Measurements from ENCODE around the gene VSIG10.
"Not testable (repeated sequence)": the region's sequence is repeated elsewhere in the genome, so short reads cannot be mapped to it uniquely, and the experiment has no call there.

The VSIG10 gene

DNA sequence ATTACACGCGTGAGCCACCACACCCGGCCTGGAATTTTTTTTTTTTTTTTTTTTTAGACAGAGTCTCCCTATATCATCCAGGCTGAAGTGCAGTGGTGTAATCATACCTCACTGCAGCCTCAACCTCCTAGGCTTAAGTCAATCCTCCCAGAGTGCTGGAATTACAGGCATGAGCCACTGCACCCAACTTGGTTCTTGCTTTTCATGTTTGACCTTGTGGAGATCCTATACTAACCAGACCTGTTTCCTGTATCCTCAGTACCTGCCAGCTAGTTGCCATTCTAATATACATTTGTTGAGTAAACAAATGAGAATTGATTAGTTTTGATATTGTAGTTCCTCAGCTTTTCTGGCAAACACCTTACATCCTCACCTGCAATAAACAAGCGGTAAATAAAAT, 3.2 kb upstream of the VSIG10 start:
- no peak for DNase-seq

DNA sequence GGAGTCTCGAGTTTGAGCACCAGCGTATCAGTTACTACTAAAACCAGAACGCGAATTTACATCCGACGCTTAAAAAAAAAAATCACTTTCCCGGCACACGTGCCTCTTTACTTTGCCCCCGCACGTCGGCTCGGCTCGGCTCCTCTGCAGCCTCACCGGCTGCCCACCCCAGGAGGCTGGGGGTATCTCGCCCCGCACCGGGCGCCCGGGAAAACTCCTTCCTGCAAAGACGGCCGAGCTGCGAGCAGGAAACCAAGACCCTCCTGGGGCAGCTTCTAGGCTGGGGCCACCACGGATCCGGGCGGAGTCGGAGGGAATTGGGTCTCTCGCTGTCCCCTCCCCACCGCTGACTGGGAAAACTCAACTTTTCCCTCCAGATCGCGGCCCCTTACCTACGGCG, 610 bp downstream of the VSIG10 start:
- no peak for DNase-seq

DNA sequence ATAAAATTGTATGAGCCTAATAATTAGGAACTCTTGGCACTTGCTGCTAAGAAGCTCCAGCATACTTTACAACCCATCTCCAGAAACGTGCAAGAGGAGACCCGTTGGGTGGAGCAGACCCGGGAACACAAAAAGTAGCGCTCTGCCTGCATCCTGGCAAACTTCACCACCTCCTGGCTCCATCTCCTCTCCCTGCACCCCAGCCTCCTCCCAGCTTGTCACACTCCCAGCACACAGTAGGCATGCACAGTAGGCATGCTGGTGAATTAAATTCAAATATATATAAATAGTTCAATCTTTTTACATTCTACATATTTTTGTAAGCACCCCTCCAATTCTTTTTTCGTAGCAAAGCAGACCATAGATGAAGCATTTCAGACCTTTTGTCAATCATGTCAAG, 1.2 kb downstream of the VSIG10 start:
- DNase-seq = no peak

DNA sequence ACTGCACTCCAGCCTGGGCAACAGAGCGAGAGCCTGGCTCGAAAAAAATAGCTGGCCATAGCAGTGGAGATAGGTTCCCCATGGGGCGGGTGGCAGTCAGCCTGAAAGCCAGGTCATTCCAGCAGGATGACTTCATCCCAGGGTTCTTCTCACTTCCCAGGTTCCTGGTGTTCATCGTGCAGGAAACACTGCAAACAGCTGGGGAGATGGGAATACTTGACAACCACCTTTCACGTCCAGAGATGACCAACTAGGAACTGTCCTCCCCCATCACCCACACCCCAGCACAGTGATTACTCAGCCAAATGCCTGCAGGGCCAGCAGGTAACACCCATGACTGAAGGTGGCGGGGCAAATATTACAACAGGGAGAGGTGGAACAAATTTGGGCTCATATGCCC, 1.7 kb downstream of the VSIG10 start:
- no peak for DNase-seq

DNA sequence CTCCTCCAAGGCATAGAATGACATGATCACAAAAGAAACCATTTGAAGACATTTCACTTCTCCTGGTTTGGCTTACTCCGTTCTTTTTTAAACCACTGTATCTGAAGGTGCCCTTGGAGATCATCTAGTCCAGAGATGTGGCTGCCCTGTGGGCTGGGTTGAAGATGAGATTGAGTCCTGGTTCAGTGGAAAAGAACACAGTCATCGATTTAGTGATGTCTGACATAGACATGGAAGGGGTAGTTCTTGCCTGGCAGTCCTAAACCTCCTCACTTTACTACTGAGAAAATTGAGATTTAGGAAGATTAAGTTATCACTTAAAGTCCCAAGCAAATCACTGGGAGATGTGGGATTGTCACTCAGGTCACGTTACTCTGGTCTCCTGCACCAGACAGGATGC, 2.8 kb downstream of the VSIG10 start:
- no peak for DNase-seq

DNA sequence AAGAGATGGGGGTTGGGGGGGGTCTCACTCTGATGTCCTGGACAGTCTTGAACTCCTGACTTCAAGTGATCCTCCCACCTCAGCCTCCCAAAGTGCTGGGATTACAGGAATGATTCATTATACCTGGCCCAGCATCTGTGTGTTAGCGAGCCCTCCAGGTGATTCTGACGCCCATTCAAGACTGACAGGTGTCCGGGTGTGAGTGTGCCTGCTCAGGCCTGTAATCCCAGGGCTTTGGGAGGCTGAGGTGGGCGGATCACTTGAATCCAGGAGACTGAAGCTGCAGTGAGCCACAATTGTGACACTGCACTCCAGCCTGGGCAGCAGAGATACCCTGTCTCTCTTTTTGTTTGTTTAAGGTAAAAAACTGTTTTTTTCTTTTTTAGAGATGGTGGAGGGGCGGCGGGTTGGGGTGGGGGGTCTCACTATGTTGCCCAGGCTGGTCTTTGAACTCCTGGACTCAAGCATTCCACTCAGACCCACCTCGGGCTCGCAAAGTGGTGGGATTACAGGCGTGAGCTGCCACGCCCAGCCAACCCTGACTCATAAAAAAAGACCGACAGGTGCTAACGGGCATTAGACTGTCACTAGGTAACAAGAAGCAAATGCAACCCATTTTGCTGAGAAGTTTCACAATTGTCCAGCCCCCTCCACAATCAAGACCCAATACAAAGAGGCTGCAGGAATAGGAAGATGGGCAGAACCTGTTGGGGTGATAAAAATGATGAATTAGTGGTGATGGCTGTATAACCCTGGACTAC, 4.7 kb downstream of the VSIG10 start:
- DNase-seq = no peak

DNA sequence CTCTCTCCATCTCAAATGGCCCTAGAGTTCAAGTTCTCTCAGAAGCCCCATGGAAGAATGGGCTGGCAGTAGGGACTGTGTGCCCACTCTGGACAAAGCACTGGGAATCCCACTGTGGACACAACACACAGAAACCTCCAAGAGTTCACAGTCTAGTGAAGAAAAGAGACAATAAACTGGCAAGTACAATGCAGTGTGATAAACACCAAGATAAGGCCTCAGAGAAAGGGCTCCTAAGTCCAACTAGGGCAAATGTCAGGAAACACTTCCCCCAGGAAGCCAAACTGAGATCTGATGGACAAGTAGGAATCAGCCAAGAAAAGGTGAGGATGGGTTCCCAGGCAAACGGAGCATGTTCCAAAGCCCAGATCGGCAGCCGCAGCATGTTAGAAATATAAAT, 5.4 kb downstream of the VSIG10 start:
- no peak for DNase-seq

DNA sequence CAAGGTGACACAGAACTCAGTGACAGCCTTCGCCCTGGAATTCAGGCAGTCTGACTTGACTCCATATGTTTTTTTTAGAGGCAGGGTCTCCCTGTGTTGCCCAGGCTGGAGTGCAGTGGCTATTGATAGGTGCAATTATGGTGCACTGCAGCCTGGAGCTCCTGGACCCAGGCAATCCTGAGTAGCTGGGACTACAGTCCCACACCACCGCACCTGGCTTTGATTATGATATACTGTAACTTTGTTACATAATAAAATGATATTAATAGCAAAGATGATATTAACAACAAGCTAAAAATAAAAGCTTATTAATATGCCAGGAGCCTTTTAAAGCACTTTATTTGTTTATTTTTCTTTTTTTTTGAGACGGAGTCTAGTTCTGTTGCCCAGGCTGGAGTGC, 9.8 kb downstream of the VSIG10 start:
- no peak for DNase-seq

DNA sequence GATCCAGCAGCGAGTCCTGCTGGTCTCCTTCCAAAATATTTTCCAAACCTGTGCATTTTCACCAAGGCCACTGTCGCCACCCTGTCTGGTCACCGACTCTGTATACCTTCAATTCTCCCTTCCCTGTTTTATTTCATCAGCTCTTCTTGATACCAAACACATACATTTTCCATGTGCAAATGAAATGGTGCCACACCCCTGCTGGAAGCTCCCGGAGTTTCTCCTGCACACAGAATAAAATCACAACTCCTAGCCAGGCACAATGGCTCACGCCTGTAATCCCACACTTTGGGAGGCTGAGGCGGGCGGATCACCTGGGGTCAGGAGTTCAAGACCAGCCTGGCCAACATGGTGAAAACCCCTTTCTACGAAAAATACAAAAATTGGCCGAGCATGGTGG, 14.0 kb downstream of the VSIG10 start:
- no peak for DNase-seq

DNA sequence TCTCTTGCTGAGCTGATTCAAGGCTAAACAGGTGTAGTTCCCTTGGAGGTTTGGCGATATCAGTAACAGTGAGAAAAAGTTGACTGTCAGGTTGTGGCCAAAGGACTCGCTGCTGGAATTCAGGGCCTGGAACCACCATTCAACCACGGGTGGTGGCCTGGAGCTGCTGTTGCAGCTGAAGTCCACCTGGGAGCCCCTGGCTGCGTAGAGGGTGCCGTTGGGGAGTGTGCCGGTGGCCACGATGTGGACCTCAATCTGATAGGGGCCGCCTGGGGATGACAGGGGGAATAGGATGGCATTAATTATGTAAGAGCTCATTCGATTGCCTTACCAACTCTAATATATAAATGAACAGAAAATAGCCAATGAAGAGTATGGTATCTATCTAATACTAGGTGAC, 21.6 kb downstream of the VSIG10 start:
- DNase-seq = no peak

DNA sequence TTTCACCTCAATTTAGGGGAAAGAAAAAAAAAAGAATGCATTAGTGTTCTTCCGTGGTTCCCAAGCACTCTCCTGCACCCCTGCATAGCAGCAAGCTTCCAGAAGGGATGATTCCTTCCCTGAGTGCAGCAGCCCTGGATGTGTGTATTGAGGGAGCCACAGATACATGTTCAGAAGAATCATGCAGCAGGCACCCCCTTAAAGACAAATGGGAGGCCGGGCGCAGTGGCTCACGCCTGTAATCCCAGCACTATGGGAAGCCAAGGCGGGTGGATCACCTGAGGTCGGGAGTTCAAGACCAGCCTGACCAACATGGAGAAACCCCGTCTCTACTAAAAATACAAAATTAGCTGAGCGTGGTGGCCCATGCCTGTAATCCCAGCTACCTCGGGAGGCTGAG, 22.3 kb downstream of the VSIG10 start:
- not testable (repeated sequence) for DNase-seq

DNA sequence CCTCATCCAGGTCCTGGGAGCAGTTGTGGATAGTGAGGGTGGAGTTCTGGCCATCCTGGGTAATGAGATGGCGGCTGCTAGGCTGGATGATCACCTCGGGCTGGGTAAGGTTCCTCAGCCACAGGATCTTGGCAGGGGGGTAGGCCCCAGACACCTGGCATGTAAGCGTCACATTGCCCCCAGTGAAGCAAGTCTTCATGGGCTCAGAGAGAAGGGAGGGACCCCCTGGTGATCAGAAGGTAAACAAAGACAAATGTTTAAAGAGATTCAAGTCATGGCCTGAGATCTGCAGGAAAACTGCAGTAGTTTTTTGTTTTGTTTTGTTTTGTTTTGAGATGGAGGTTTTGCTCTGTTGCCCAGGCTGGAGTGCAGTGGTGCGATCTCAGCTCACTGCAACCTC, 30.0 kb downstream of the VSIG10 start:
- no peak for DNase-seq

DNA sequence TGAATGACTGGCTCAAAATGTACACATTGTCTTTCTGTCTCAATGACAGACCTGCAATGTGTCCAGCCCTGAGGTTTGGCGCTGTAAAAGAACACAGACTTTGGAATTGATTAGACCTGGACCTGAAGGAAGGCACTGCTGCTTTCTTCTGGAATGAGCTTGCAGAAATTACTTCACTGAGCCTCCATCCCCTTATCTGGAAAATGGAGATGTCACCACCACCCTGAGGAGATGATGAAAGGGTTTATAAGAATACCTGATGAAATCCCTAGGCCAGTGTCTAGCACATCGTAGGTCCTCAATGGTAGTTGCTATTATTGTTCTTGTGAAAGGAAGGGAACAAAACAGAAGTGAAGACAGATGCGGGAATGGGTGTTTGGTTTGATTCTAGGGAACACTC, 33.2 kb downstream of the VSIG10 start:
- no peak for DNase-seq

DNA sequence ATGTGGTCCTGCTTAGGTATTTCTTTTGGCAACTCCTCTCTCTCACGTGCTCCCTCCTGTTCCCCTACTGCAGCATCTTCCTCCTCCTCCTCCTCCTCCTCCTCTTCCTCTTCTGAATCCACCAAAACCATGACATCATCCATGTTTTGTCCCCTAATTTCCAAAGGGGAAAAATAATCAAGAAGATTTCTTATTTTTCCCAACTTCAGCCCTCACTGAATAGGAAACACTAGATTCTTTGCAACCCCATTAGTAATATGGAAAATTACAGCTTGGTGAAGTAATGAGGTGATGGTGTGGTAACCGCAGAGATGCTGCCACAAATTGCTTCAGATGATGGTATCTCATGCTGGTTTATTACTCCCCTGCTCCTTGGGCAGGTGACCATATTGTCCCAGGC, 35.4 kb downstream of the VSIG10 start:
- DNase-seq = no peak

DNA sequence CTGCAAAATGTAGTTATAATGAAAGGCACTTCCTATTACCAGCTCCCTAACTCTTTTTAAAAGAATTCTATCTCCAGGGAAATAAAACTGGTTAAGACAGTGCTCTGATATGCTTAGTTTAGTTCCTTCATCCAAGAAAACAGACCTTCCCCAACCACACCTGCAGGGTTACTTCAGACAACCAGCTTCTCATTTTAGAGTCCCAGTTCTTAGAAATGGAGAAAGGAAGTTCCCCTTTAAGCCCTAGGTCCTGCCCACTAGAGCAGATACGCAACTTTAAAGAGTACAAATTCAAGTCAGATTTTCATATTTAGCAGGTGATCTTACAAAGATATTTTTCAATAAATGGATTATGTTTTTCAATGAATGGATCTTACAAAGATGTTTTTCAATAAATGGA, 38.4 kb downstream of the VSIG10 start:
- no peak for DNase-seq

DNA sequence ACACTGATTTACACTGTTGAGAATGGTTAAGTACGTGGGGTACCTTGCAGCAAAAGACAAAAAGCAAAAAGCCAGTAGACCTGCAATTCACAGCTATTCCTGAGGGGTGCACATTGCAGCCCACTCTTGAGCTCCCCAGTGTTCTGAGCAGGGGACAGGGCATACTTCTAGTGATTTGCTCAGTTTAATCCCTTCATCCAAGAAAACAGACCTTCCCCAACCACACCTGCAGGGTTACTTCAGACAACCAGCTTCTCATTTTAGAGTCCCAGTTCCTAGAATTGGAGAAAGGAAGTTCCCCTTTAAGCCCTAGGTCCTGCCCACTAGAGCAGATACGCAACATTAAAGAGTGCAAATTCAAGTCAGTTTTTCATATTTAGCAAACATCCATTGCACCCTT, 39.2 kb downstream of the VSIG10 start:
- no peak for DNase-seq

DNA sequence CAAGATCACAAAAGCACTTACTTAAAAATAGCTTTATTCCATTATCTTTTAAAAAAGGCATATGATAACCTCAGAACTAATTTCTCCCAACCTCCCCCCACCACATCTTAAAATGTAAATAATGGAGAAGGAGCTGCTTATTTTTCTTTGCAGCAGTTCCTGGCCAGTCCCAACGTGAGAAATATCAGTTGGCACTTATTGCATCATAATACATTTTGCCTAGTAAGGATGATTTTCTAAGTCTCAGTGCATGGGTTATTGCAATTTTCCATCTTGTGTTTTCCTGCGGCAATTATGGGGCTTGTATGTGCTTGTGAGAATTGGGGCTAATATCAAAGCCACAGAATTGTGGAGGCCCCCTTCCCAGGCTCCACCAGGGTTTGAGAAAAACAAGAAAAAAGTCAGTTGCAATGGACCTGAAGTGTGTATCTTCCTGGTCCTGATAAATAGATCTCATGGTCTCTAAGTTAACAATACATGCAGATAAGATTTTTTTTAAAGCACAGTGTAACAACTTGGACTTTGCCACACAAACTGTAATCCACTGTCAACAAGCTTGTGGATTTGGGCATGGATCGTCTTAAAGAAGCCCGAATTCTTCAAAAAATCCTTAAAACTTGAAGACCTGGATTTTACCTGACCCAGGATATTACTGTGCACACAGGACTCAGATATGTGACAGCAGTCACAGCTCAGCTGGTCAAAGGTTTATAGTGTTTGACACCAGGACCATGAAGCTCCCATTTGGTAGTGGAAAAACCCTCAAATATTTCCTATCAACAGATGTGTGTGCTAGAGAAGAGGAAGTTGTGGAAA, 40.0 kb downstream of the VSIG10 start:
- no peak for DNase-seq

DNA sequence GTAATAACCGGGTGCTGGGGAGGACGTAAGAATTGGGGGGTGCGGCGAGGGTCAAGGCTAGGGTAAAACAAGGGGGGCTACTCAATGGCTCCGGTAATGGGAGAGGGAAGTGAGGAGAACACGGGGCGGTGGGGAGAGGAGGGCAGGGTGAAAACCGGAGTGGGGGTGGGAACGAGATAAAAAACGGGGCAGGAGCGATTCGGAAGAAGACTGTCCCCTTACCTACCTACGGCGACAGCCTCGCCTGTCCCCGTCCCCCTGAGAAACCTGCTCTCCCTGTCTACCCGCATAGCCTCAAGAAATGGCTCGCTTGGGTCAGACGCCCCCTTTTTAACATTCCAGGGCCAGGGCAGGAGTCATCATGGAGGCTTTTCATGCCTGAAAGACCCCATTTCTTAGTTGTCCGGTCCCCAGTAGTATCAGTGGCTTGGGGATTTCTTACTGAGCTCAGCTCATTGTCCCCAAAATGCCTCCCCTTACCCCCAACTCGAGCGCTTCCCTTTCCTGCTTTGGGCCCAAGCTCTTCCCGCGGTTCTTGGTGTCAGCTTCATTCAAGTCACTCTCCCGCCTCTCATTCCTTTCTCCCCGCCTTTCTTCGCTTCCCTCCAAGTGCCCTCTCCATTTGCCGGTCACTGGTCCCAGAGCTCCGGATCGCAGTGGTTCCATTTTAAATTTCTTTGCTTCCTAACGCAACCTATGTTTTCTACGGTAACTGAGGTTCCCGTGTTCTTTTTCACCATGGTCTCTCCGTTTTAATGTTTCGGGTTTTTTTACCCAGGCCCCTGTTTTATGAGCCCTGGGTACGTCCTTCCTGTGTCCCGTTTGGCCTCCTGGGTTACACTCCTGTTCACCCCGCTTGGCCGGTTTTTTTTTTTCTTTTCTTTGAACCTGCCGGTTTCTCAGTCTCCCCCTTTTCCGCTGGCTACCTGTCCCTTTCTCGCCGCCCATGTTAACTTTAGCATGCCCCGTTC, 41.7 kb downstream of the VSIG10 start:
- DNase-seq = peak; percentile 61

DNA sequence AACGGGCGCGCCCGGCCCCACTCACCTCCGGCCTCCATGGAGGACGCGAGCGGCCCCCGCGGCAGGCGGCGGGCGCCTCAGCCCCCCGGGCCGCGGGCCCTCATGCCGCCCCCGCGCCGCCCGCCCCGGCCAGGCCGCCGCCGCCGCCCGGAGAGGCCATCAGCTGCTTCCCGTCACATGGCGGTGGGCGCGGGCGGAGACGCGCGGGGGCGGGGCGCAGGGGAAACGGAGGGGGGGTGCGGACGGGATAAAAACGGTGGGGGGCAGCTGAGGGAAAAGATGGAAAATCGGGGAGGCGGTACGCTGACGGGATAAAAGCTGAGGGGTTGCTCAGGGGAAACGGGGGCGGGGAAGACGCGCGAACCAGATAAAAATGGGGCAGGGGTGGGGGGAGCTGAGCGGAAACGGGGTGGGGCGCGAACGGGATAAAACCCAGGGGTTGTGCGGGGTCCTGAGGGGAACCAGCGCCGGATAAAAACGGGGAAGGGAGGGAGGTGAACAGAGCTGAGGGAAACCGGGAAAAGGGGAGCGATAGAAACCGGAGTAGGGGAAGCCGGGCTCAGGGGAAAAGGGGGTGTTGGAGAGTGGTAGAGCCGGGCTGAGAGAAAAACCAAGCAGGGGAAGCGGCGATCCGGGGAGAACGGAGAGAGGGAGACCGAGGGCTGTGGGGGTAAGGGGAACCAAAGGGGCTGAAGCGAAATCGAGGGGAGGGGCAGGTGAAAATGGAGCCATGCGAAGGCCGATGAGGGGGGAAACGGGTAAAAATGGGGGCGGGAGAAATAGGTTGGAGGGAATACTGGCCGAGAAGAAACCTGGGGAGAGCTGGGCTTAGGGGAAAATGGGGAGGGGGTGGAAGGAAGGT, 42.6 kb downstream of the VSIG10 start, which contains the start of gene WSB2:
TSS of gene WSB2 (minus strand) at position 169 of the 862 bp plus-strand sequence. CDS start at position 38, 131 bp downstream.
- DNase-seq = peak; percentile 67

DNA sequence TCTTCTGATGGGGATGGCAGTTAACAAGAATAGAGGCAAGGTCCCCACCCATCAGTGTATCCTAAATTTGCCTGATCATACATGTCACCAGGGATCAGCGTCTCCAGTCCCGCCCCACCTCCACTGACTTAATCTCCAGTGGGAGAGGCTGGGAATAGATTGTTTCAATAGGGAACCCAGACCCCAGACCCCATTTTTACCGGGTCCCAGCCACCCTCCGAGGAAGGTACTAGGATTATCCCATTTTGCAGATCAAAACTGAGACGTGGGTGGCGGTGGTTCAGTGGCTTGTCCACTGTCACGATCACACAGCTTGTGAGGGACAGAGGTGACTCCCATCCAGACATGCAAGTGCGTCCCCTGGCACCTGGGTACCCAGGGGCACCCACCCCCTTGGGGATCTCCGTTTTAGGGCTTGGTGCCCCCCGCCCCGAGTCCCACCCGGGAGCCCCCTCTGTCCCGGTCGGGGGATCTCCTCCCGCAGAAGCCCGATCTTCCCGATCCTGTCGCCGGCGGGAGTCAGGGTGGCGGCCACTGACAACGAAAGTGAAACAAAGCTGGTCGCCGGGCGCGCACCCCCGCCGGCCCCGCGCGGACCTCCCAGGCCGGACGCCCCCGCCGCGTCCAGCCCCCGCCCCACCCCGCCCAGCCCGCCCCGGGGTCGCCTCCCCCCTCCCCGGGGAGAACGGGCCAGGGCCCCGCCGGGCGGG, 43.4 kb downstream of the VSIG10 start:
- DNase-seq = no peak

All from fibroblast of skin of abdomen (primary cell).